GM19467 (cell line): ENCODE data around the gene AKT3.

Source experiments
- ATAC-seq: cut with Tn5 transposase; IDR thresholded peaks from one replicate; pipeline ENCODE4 v1.9.1; 2021; ENCODE audit warnings: mild to moderate bottlenecking, moderate library complexity; ENCODE audit not compliant: unreplicated experiment

The AKT3 gene

GRCh38 chr1:243562473-243562872, 287.6 kb downstream of the AKT3 start:
- ATAC-seq: no peak

- ATAC-seq: no peak
These were observed 288.3 kb downstream of the AKT3 start for GRCh38 chr1:243561588-243562319.

GRCh38 chr1:243559575-243560162, 290.4 kb downstream of the AKT3 start:
- no peak for ATAC-seq

GRCh38 chr1:243558576-243558975, 291.5 kb downstream of the AKT3 start:
- no peak for ATAC-seq

- no peak for ATAC-seq
These were observed 292.2 kb downstream of the AKT3 start for GRCh38 chr1:243557866-243558265.

- ATAC-seq: no peak
These were observed 295.4 kb downstream of the AKT3 start for GRCh38 chr1:243554686-243555085.

GRCh38 chr1:243553090-243553489, 297.0 kb downstream of the AKT3 start:
- no peak for ATAC-seq

GRCh38 chr1:243550276-243550675, 299.8 kb downstream of the AKT3 start:
- ATAC-seq: no peak

GRCh38 chr1:243549791-243550190, 300.3 kb downstream of the AKT3 start:
- ATAC-seq: no peak

- ATAC-seq: no peak
These were observed 300.9 kb downstream of the AKT3 start for GRCh38 chr1:243549108-243549507.

- no peak for ATAC-seq
These were observed 301.5 kb downstream of the AKT3 start for GRCh38 chr1:243548516-243548915.

GRCh38 chr1:243547891-243548290, 302.2 kb downstream of the AKT3 start:
- ATAC-seq: no peak

GRCh38 chr1:243546457-243546856, 303.6 kb downstream of the AKT3 start:
- ATAC-seq: no peak

GRCh38 chr1:243543501-243543900, 306.5 kb downstream of the AKT3 start:
- no peak for ATAC-seq

GRCh38 chr1:243542739-243543415, 307.2 kb downstream of the AKT3 start:
- ATAC-seq: no peak

- ATAC-seq: no peak
These were observed 310.4 kb downstream of the AKT3 start for GRCh38 chr1:243539636-243540035.

GRCh38 chr1:243535014-243535413, 315.0 kb downstream of the AKT3 start:
- no peak for ATAC-seq

- no peak for ATAC-seq
These were observed 320.5 kb downstream of the AKT3 start for GRCh38 chr1:243529512-243529911.

- no peak for ATAC-seq
These were observed 321.5 kb downstream of the AKT3 start for GRCh38 chr1:243528459-243529121.

GRCh38 chr1:243526180-243526579, 323.9 kb downstream of the AKT3 start:
- no peak for ATAC-seq

GRCh38 chr1:243525085-243525487, 325.0 kb downstream of the AKT3 start:
- ATAC-seq: no peak

GRCh38 chr1:243523766-243524165, 326.3 kb downstream of the AKT3 start:
- no peak for ATAC-seq
